ENCODE data around the gene GDA. TPM values are rescaled to one million over a fixed set of nuclear protein-coding genes. Genes with fewer than 3 reads are reported as not detected.

GDA gene
- total and polyA plus RNA-seq, 9 of the 15 experiments (the other 6 are each of a cell fraction or from before 2014, with no cell fraction given): 4.5 to 18.0 (median 12.7) TPM

DNA sequence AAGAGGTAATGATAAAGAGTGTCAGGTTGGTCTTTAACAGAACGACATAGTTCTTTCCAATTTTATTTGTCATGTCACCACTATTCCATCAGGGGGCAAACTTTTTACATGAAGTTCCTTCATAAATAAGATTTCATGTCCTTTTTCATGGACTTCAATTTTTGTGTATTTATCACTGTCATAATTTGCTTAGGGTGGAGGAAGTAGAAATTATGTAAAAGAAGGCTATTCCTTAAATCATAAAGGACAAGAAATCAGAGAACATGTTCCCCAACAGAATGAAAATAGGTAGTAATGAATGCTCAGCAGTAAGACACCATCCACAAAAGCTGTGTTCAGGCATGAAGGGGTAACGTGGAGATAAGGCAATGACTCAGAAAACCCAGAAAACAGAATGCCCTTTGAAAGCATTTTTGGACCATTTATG, 143.0 kb downstream of the GDA start:
- H3K27ac ChIP-seq (ENCODE audit: extremely low read depth, low read depth, low read length): no peak overlapping the region
- ATAC-seq (no peak), DNase-seq (ENCODE audit: extremely low read depth in 1 of 4, low spot score in 3 of 4) (peak in 1 of 4 experiments; percentile 13), FAIRE-seq (no peak)
- BruUV-seq (replicated peaks): no TSS peak
- H3K79me2 ChIP-seq (ENCODE audit: control insufficient read depth, insufficient read depth, low read length): no peaks in the 10 kb centered on the region
- peaks cover 0 to 6% of the 10 kb centered on the region in 2 experiments; a peak in 2 of 5 replicates for H3K27me3 ChIP-seq (ENCODE audit: control insufficient read depth in 2 of 2, insufficient read depth in 2 of 2, low read length in 2 of 2)
- H2AFZ ChIP-seq (ENCODE audit: low read depth, low read length): no peak overlapping the region
- no peak overlapping the region for H3K4me2 ChIP-seq (ENCODE audit: insufficient read depth, low read length)
- 5% methylated on average over 2 of the region's 2 CpGs for WGBS (ENCODE audit: insufficient coverage, low coverage, missing lambda C conversion rate)
- H3K4me1 ChIP-seq (replicated peaks in 1 of 2; ENCODE audit: control insufficient read depth in 2 of 2, insufficient read depth in 2 of 2, low read length in 2 of 2): no peaks in the 10 kb centered on the region; a peak in 2 of 5 replicates
- no peak overlapping the region for H3K4me3 ChIP-seq
- H3K9me1 ChIP-seq (ENCODE audit: control insufficient read depth, insufficient read depth, low read length): no peaks in the 10 kb centered on the region
- CTCF ChIA-PET (ENCODE audit: low intra/inter-chr PET ratio): no interaction called here
- POLR2A ChIA-PET: no interaction called here
- H3K9me3 ChIP-seq (replicated peaks; ENCODE audit: control insufficient read depth, insufficient read depth, low read depth, low read length): no peaks in the 10 kb centered on the region
- H3K9ac ChIP-seq (ENCODE audit: insufficient read depth in 1 of 2, low read depth in 2 of 2, low read length in 2 of 2): no peak overlapping the region
- no peaks in the 10 kb centered on the region for H3K36me3 ChIP-seq (ENCODE audit: control insufficient read depth, insufficient read depth, low read length)
- intact Hi-C loops (cut with micrococcal nuclease): loop anchor here (2.0 to 10.0 kb wide), 2 partner anchors 103 to 301 kb away; no protein-coding TSS in a partner anchor
- in situ Hi-C loops (cut with MboI): loop anchor here (25.0 kb wide), 1 partner anchor 895 kb away; no protein-coding TSS in a partner anchor
- no peaks in the 10 kb centered on the region for H4K20me1 ChIP-seq (replicated peaks; ENCODE audit: control insufficient read depth, insufficient read depth, low read length)
- TF ChIP-seq SMARCA4 (IDR thresholded peaks at IDR 0.05) (peak; percentile 11; the same call in 1 of the 2 replicates), ZNF316 (IDR thresholded peaks at IDR 0.05) (peak; percentile 45; the same call in 1 of the 2 replicates), FOSL1 (tag; conservative IDR thresholded peaks at IDR 0.05) (peak; percentile 78), LARP7 (IDR thresholded peaks at IDR 0.05) (no peak), ZNF174 (CRISPR knock-in tag; IDR thresholded peaks at IDR 0.05) (no peak), C11orf30 (IDR thresholded peaks at IDR 0.05; ENCODE audit: low read depth) (peak; percentile 26; the same call in 1 of the 2 replicates), RAD21 (CRISPR knock-in tag; conservative IDR thresholded peaks at IDR 0.05 in 1 of 2, IDR thresholded peaks at IDR 0.05 in 1 of 2) (peak; percentile 50 to 63), HMGN3 (IDR thresholded peaks at IDR 0.05; ENCODE audit: borderline replicate concordance, extremely low read depth, insufficient read length, low read depth, low read length) (no peak)
- TF ChIP-seq, protein P1, sequence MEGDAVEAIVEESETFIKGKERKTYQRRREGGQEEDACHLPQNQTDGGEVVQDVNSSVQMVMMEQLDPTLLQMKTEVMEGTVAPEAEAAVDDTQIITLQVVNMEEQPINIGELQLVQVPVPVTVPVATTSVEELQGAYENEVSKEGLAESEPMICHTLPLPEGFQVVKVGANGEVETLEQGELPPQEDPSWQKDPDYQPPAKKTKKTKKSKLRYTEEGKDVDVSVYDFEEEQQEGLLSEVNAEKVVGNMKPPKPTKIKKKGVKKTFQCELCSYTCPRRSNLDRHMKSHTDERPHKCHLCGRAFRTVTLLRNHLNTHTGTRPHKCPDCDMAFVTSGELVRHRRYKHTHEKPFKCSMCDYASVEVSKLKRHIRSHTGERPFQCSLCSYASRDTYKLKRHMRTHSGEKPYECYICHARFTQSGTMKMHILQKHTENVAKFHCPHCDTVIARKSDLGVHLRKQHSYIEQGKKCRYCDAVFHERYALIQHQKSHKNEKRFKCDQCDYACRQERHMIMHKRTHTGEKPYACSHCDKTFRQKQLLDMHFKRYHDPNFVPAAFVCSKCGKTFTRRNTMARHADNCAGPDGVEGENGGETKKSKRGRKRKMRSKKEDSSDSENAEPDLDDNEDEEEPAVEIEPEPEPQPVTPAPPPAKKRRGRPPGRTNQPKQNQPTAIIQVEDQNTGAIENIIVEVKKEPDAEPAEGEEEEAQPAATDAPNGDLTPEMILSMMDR (IDR thresholded peaks at IDR 0.05 in 2 of 3, conservative IDR thresholded peaks at IDR 0.05 in 1 of 3; ENCODE audit: insufficient read depth in 2 of 3, low read depth in 1 of 3, low read length in 3 of 3): peak in 2 of 3 experiments; percentile 27 to 48; a peak in 3 of 6 replicates
- TF ChIP-seq, protein P2, sequence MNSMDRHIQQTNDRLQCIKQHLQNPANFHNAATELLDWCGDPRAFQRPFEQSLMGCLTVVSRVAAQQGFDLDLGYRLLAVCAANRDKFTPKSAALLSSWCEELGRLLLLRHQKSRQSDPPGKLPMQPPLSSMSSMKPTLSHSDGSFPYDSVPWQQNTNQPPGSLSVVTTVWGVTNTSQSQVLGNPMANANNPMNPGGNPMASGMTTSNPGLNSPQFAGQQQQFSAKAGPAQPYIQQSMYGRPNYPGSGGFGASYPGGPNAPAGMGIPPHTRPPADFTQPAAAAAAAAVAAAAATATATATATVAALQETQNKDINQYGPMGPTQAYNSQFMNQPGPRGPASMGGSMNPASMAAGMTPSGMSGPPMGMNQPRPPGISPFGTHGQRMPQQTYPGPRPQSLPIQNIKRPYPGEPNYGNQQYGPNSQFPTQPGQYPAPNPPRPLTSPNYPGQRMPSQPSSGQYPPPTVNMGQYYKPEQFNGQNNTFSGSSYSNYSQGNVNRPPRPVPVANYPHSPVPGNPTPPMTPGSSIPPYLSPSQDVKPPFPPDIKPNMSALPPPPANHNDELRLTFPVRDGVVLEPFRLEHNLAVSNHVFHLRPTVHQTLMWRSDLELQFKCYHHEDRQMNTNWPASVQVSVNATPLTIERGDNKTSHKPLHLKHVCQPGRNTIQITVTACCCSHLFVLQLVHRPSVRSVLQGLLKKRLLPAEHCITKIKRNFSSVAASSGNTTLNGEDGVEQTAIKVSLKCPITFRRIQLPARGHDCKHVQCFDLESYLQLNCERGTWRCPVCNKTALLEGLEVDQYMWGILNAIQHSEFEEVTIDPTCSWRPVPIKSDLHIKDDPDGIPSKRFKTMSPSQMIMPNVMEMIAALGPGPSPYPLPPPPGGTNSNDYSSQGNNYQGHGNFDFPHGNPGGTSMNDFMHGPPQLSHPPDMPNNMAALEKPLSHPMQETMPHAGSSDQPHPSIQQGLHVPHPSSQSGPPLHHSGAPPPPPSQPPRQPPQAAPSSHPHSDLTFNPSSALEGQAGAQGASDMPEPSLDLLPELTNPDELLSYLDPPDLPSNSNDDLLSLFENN (IDR thresholded peaks at IDR 0.05; ENCODE audit: low read depth in 2 of 2, low read length in 2 of 2): no peak
- TF ChIP-seq, protein P3, sequence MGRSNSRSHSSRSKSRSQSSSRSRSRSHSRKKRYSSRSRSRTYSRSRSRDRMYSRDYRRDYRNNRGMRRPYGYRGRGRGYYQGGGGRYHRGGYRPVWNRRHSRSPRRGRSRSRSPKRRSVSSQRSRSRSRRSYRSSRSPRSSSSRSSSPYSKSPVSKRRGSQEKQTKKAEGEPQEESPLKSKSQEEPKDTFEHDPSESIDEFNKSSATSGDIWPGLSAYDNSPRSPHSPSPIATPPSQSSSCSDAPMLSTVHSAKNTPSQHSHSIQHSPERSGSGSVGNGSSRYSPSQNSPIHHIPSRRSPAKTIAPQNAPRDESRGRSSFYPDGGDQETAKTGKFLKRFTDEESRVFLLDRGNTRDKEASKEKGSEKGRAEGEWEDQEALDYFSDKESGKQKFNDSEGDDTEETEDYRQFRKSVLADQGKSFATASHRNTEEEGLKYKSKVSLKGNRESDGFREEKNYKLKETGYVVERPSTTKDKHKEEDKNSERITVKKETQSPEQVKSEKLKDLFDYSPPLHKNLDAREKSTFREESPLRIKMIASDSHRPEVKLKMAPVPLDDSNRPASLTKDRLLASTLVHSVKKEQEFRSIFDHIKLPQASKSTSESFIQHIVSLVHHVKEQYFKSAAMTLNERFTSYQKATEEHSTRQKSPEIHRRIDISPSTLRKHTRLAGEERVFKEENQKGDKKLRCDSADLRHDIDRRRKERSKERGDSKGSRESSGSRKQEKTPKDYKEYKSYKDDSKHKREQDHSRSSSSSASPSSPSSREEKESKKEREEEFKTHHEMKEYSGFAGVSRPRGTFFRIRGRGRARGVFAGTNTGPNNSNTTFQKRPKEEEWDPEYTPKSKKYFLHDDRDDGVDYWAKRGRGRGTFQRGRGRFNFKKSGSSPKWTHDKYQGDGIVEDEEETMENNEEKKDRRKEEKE (IDR thresholded peaks at IDR 0.05; ENCODE audit: borderline replicate concordance in 1 of 2, control insufficient read depth in 1 of 2, low read depth in 2 of 2, low read length in 1 of 2): no peak
